DND-41 (cell line): ENCODE data around the gene RAB6D.
"Not testable (repeated sequence)": the region's sequence is repeated elsewhere in the genome, so short reads cannot be mapped to it uniquely, and the experiment has no call there.

Experiments used
- EZH2 ChIP-seq: IDR thresholded peaks from 3 replicates; pipeline ENCODE4 v1.6.1; 2012; ENCODE audit warnings: borderline replicate concordance, low read depth, mild to moderate bottlenecking, moderate library complexity, low read length, inconsistent platforms; ENCODE audit not compliant: severe bottlenecking
- TF ChIP-seq, protein P1 (sequence below): IDR thresholded peaks from 2 replicates; pipeline ENCODE4 v1.5.1; 2012; ENCODE audit warnings: borderline replicate concordance, low read length, moderate library complexity, mild to moderate bottlenecking; ENCODE audit not compliant: poor library complexity, severe bottlenecking; ENCODE audit errors: extremely low read depth

DNA sequence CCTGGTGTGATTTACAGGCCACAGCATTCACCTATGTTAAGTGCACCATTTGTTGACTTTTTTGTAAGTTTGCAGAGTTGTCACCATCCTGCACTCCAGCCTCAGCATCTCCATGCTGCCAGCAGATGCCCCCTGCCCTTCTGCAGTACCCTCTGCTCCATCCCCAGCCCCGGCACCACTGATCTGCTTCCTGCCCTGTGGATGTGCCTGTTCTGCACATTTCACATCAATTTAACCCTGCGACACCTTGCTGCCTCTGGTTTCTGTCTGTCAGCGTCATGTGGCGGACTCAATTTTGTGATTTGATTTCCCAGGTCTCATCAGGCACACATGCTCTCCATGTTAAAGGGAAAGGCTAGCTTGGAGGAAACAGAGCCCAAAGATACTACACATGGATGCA is 36.5 kb upstream of the RAB6D start:
- TF ChIP-seq, protein P1, sequence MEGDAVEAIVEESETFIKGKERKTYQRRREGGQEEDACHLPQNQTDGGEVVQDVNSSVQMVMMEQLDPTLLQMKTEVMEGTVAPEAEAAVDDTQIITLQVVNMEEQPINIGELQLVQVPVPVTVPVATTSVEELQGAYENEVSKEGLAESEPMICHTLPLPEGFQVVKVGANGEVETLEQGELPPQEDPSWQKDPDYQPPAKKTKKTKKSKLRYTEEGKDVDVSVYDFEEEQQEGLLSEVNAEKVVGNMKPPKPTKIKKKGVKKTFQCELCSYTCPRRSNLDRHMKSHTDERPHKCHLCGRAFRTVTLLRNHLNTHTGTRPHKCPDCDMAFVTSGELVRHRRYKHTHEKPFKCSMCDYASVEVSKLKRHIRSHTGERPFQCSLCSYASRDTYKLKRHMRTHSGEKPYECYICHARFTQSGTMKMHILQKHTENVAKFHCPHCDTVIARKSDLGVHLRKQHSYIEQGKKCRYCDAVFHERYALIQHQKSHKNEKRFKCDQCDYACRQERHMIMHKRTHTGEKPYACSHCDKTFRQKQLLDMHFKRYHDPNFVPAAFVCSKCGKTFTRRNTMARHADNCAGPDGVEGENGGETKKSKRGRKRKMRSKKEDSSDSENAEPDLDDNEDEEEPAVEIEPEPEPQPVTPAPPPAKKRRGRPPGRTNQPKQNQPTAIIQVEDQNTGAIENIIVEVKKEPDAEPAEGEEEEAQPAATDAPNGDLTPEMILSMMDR = not testable (repeated sequence)
- not testable (repeated sequence) for TF ChIP-seq EZH2
